SIG-M5 treated with dmso at 0.1 percent for 504 hours (cell line): ENCODE measurements around the gene GOLGA3.
A peak's percentile ranks its signal among the peaks of the same experiment; 100 is the strongest.
"Not testable (repeated sequence)": the region's sequence is repeated elsewhere in the genome, so short reads cannot be mapped to it uniquely, and the experiment has no call there.

Experiments used
- DNase-seq: peaks from one replicate; lab custom pipeline; 2025; ENCODE audit not compliant: unreplicated experiment; lab: John Stamatoyannopoulos, UW

Gene GOLGA3

GRCh38 chr12:132828706-132829534, at the start of gene GOLGA3:
Gene GOLGA3 (minus strand): TSS chr12:132828869. CDS start chr12:132822128, 6,741 bp downstream.
- peak; percentile 87 for DNase-seq

GRCh38 chr12:132874620-132875019, 46.0 kb upstream of the GOLGA3 start:
- DNase-seq: not testable (repeated sequence)

- no peak for DNase-seq
These were observed 45.5 kb upstream of the GOLGA3 start for GRCh38 chr12:132874175-132874574.

- no peak for DNase-seq
These were observed 45.1 kb upstream of the GOLGA3 start for GRCh38 chr12:132873724-132874123.

GRCh38 chr12:132872975-132873421, 44.3 kb upstream of the GOLGA3 start:
- no peak for DNase-seq

- no peak for DNase-seq
These were observed 43.6 kb upstream of the GOLGA3 start for GRCh38 chr12:132872073-132872855.

- DNase-seq: no peak
These were observed 40.9 kb upstream of the GOLGA3 start for GRCh38 chr12:132869551-132869950.

GRCh38 chr12:132866251-132866828, 37.7 kb upstream of the GOLGA3 start:
- DNase-seq: no peak

GRCh38 chr12:132861558-132861957, 32.9 kb upstream of the GOLGA3 start:
- no peak for DNase-seq

- peak; percentile 19 for DNase-seq
These were observed 30.1 kb upstream of the GOLGA3 start for GRCh38 chr12:132858718-132859266.

- DNase-seq: not testable (repeated sequence)
These were observed 28.4 kb upstream of the GOLGA3 start for GRCh38 chr12:132857019-132857418.

- no peak for DNase-seq
These were observed 27.9 kb upstream of the GOLGA3 start for GRCh38 chr12:132856581-132856980.

GRCh38 chr12:132855211-132855610, 26.5 kb upstream of the GOLGA3 start:
- not testable (repeated sequence) for DNase-seq

GRCh38 chr12:132853285-132854092, 24.8 kb upstream of the GOLGA3 start:
- no peak for DNase-seq

- no peak for DNase-seq
These were observed 23.8 kb upstream of the GOLGA3 start for GRCh38 chr12:132852496-132852895.

GRCh38 chr12:132851465-132851864, 22.8 kb upstream of the GOLGA3 start:
- no peak for DNase-seq

- no peak for DNase-seq
These were observed 21.6 kb upstream of the GOLGA3 start for GRCh38 chr12:132850291-132850690.

GRCh38 chr12:132848521-132848920, 19.9 kb upstream of the GOLGA3 start:
- DNase-seq: no peak

GRCh38 chr12:132847363-132848356, 19.0 kb upstream of the GOLGA3 start:
- DNase-seq: no peak
